Central memory CD8-positive, alpha-beta T cell (primary cell): ENCODE data around the gene SAMD4A.

ENCODE experiments used
- ATAC-seq: fragments of 150-1000 bp; cut with Tn5 transposase; replicated peaks from 2 replicates; pipeline ENCODE4 v1.10.0; 2022; ENCODE audit warnings: mild to moderate bottlenecking, moderate FRiP score, moderate number of reproducible peaks; ENCODE audit not compliant: poor library complexity, severe bottlenecking; ENCODE audit errors: extremely low read depth
- DNase-seq, 2 donors: peaks; one replicate each; pipeline ENCODE4 v3.0.0; 2021; ENCODE audit warnings: low spot score in 2 of 2
- H3K27ac Mint-ChIP-seq: one replicate; pipeline ENCODE4 v1.8.0; 2022; ENCODE audit warnings: low read depth, mild to moderate bottlenecking, moderate library complexity, mixed read lengths
- H3K27me3 Mint-ChIP-seq: one replicate; pipeline ENCODE4 v1.8.0; 2022; ENCODE audit warnings: mixed read lengths
- H3K36me3 Mint-ChIP-seq: one replicate; pipeline ENCODE4 v1.8.0; 2022; ENCODE audit warnings: mild to moderate bottlenecking, moderate library complexity, mixed read lengths; ENCODE audit not compliant: insufficient read depth
- H3K4me1 Mint-ChIP-seq: one replicate; pipeline ENCODE4 v1.8.0; 2022; ENCODE audit warnings: mixed read lengths
- H3K4me3 Mint-ChIP-seq: one replicate; pipeline ENCODE4 v1.8.0; 2022; ENCODE audit warnings: mild to moderate bottlenecking, moderate library complexity, mixed read lengths
- H3K9me3 Mint-ChIP-seq: one replicate; pipeline ENCODE4 v1.8.0; 2022; ENCODE audit warnings: mixed read lengths

The SAMD4A gene

GRCh38 chr14:54689928-54690327 is 123.0 kb downstream of the SAMD4A start:
- ATAC-seq (no peak), DNase-seq (no peak)
- H3K36me3 Mint-ChIP-seq: peaks cover 2% of the 10 kb centered on the region
- no peak overlapping the region for H3K27ac Mint-ChIP-seq
- H3K4me1 Mint-ChIP-seq: peaks cover 13% of the 10 kb centered on the region
- H3K4me3 Mint-ChIP-seq: no peak overlapping the region
- H3K27me3 Mint-ChIP-seq: peaks cover 86% of the 10 kb centered on the region
- no peaks in the 10 kb centered on the region for H3K9me3 Mint-ChIP-seq

DNA sequence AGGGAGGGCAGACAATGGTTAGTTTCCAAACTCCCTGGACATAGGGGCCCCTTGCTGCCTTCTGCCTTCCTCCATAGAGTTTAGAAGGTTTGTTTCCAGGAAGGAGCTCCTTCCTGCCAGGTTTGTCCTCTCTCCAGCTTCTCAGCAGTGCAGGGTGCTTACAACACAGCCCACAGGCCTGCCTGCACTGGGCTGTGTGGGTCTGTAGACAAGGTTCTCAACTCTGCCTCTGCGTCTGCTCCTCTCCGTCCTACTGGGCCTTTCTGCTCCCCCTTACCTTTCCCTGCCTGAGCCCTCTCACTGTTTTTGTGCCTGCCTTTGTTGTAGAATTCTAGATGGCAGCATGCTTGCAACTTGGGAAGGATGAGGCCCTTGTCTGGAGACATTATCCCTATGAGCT is 124.0 kb downstream of the SAMD4A start:
- H3K36me3 Mint-ChIP-seq: peaks cover 2% of the 10 kb centered on the region
- ATAC-seq (no peak), DNase-seq (no peak)
- peaks cover 13% of the 10 kb centered on the region for H3K4me1 Mint-ChIP-seq
- no peaks in the 10 kb centered on the region for H3K9me3 Mint-ChIP-seq
- no peak overlapping the region for H3K4me3 Mint-ChIP-seq
- no peak overlapping the region for H3K27ac Mint-ChIP-seq
- peaks cover 76% of the 10 kb centered on the region for H3K27me3 Mint-ChIP-seq

GRCh38 chr14:54691525-54692283 is 124.8 kb downstream of the SAMD4A start:
- peak in 1 of 2 donors; percentile 25 for DNase-seq
- no peak overlapping the region for H3K4me3 Mint-ChIP-seq
- peaks cover 2% of the 10 kb centered on the region for H3K36me3 Mint-ChIP-seq
- H3K4me1 Mint-ChIP-seq: peaks cover 13% of the 10 kb centered on the region
- peaks cover 70% of the 10 kb centered on the region for H3K27me3 Mint-ChIP-seq
- H3K27ac Mint-ChIP-seq: no peak overlapping the region
- ATAC-seq: no peak
- H3K9me3 Mint-ChIP-seq: no peaks in the 10 kb centered on the region

GRCh38 chr14:54692284-54692772 is 125.4 kb downstream of the SAMD4A start:
- Mint-ChIP-seq H3K9me3 (no peaks in the 10 kb centered on the region), H3K4me3 (no peak overlapping the region), H3K36me3 (peaks cover 2% of the 10 kb centered on the region), H3K27me3 (peaks cover 70% of the 10 kb centered on the region), H3K4me1 (peaks cover 13% of the 10 kb centered on the region), H3K27ac (no peak overlapping the region)
- no peak for DNase-seq
- no peak for ATAC-seq

DNA sequence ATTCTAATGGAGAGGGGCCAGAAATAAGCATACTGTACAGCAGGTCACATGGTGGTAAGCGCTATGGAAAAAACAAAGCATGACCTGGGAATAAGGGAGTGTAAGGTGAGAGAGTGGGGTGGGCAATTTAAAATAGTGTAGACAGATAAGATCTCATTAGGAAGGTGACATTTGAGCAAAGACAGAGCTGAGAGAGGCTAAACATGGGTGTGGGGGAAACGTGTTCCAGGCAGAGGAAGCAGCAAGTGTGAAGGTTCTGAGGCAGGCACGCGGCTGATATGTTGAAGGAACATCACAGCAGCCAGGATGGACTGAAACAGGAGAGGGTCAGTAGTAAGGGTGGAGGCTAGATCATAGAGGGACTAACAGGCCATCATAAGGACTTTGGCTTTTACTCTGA is 126.8 kb downstream of the SAMD4A start:
- Mint-ChIP-seq H3K4me3 (no peak overlapping the region), H3K4me1 (no peaks in the 10 kb centered on the region), H3K27me3 (peaks cover 60% of the 10 kb centered on the region), H3K36me3 (peaks cover 2% of the 10 kb centered on the region), H3K27ac (no peak overlapping the region), H3K9me3 (no peaks in the 10 kb centered on the region)
- no peak for DNase-seq
- no peak for ATAC-seq

DNA sequence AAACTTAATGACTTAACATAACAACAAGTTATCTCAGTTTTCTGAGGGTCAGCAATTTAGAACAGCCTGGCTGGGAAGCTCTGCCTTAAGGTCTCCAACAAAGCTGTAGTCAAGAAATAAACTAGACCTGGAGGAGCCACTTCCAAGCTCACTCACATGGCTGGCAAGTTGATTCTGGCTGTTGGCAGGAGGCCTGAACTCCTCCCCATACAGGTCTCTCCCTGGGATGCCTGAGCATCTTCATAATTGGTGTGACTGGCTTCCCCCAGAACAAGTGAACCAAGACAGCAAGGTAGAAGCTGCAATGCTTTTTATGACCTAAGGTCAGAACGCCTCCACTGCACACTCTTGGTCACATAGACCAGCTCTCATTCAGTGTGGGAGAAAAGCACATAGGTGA is 128.3 kb downstream of the SAMD4A start:
- H3K27me3 Mint-ChIP-seq: peaks cover 61% of the 10 kb centered on the region
- H3K36me3 Mint-ChIP-seq: peaks cover 2% of the 10 kb centered on the region
- H3K4me1 Mint-ChIP-seq: no peaks in the 10 kb centered on the region
- no peak overlapping the region for H3K4me3 Mint-ChIP-seq
- H3K9me3 Mint-ChIP-seq: no peaks in the 10 kb centered on the region
- no peak overlapping the region for H3K27ac Mint-ChIP-seq
- no peak for DNase-seq
- no peak for ATAC-seq

GRCh38 chr14:54697001-54697400 is 130.1 kb downstream of the SAMD4A start:
- no peak for DNase-seq
- no peaks in the 10 kb centered on the region for H3K4me1 Mint-ChIP-seq
- no peak for ATAC-seq
- H3K36me3 Mint-ChIP-seq: no peaks in the 10 kb centered on the region
- no peak overlapping the region for H3K27ac Mint-ChIP-seq
- H3K9me3 Mint-ChIP-seq: no peaks in the 10 kb centered on the region
- no peak overlapping the region for H3K4me3 Mint-ChIP-seq
- peaks cover 69% of the 10 kb centered on the region for H3K27me3 Mint-ChIP-seq

DNA sequence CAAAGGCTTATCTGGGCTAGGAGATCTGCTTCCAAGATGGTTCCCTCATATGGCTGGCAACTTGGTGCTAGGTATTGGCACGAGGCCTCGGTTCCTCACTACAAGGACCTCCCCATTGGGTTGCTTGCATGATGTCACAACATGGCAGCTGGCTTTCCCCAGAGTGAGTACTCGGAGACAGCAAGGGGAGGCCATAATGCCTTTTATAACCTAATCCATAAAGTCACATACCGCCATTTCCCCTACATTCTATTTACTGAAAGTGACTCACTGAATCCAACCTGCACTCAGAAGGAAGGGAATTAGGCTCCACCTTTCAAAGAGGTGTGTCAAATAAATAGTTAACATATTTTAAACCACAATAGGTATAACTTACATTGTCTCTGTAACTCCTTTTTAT is 130.9 kb downstream of the SAMD4A start:
- no peak overlapping the region for H3K4me3 Mint-ChIP-seq
- H3K36me3 Mint-ChIP-seq: no peaks in the 10 kb centered on the region
- H3K9me3 Mint-ChIP-seq: no peaks in the 10 kb centered on the region
- H3K27me3 Mint-ChIP-seq: peaks cover 70% of the 10 kb centered on the region
- no peak for DNase-seq
- no peak for ATAC-seq
- H3K4me1 Mint-ChIP-seq: no peaks in the 10 kb centered on the region
- H3K27ac Mint-ChIP-seq: no peak overlapping the region

GRCh38 chr14:54698501-54698900 is 131.6 kb downstream of the SAMD4A start:
- DNase-seq: no peak
- Mint-ChIP-seq H3K4me3 (no peak overlapping the region), H3K4me1 (no peaks in the 10 kb centered on the region), H3K27me3 (peaks cover 65% of the 10 kb centered on the region), H3K36me3 (no peaks in the 10 kb centered on the region), H3K27ac (no peak overlapping the region), H3K9me3 (no peaks in the 10 kb centered on the region)
- ATAC-seq: no peak

GRCh38 chr14:54698966-54699530 is 132.1 kb downstream of the SAMD4A start:
- Mint-ChIP-seq H3K27ac (no peak overlapping the region), H3K9me3 (no peaks in the 10 kb centered on the region), H3K27me3 (peaks cover 60% of the 10 kb centered on the region), H3K36me3 (no peaks in the 10 kb centered on the region), H3K4me3 (no peak overlapping the region), H3K4me1 (no peaks in the 10 kb centered on the region)
- no peak for ATAC-seq
- DNase-seq: no peak

DNA sequence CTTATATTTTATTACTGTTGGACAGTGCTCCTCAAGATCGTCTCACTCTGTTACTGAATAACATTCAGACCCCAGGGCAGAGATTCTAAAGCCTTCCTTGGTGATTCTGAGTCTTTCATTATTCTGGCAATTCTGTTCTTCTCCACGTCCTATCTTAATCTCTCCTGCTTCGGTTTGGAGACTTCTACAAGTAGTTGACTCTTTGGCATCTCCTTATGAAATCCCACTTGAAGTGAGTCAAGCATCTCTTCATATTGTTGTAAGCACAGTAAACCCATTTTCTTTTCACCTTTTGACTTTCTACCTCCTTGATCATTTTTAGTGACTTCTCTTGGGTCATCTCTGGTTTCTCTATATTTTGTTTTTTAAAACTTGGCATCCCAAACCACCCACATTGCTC is 132.8 kb downstream of the SAMD4A start:
- Mint-ChIP-seq H3K9me3 (no peaks in the 10 kb centered on the region), H3K4me3 (no peak overlapping the region), H3K36me3 (no peaks in the 10 kb centered on the region), H3K27me3 (peaks cover 53% of the 10 kb centered on the region), H3K4me1 (no peaks in the 10 kb centered on the region), H3K27ac (no peak overlapping the region)
- no peak for ATAC-seq
- DNase-seq: no peak

GRCh38 chr14:54700717-54701116 is 133.8 kb downstream of the SAMD4A start:
- DNase-seq (no peak), ATAC-seq (no peak)
- Mint-ChIP-seq H3K27me3 (peaks cover 52% of the 10 kb centered on the region), H3K36me3 (no peaks in the 10 kb centered on the region), H3K4me1 (no peaks in the 10 kb centered on the region), H3K27ac (no peak overlapping the region), H3K4me3 (no peak overlapping the region), H3K9me3 (no peaks in the 10 kb centered on the region)

- Mint-ChIP-seq H3K27me3 (peaks cover 46% of the 10 kb centered on the region), H3K9me3 (no peaks in the 10 kb centered on the region), H3K4me1 (no peaks in the 10 kb centered on the region), H3K27ac (no peak overlapping the region), H3K36me3 (peaks cover 2% of the 10 kb centered on the region), H3K4me3 (no peak overlapping the region)
- ATAC-seq: no peak
- no peak for DNase-seq
These were observed 135.1 kb downstream of the SAMD4A start for GRCh38 chr14:54702014-54702491.
